Stimulated activated CD4-positive, alpha-beta T cell treated with anti-CD3 and anti-CD28 coated beads, Interleukin-15, amount 100 ng/mL, for 48 hours (primary cell): ENCODE results near the gene ITGA5.

Experiments
- DNase-seq, 2 donors: peaks; one replicate each; pipeline ENCODE4 v3.0.0-alpha.2; 2020; ENCODE audit warnings: low read depth in 2 of 2

ITGA5 gene

GRCh38 chr12:54352891-54353874 lies 65.9 kb downstream of the ITGA5 start:
- DNase-seq: no peak

- peak; percentile 31 to 32 for DNase-seq
These were observed 67.0 kb downstream of the ITGA5 start for GRCh38 chr12:54352022-54352531.

- no peak for DNase-seq
These were observed 67.7 kb downstream of the ITGA5 start for GRCh38 chr12:54351341-54351740.

DNA sequence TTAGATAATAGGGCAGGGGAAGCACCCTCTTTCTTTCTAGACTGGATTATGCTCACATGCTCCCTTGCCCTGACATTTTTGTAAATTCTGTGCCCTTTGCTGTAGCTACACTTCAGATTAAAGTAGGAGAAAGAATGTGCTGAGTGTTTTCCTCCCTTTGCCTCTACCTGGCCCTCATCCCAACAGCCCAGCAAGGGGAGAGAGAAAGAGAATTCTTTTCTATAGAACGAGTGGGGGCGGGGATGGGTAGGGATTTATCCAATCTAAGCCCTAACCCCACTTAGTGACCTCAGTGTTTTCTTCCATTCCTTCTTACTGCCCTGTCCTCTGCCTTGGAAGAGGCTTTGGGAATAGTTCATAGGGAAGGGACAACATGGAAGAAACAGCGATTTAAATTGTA lies 68.3 kb downstream of the ITGA5 start:
- DNase-seq: no peak

- no peak for DNase-seq
These were observed 69.4 kb downstream of the ITGA5 start for GRCh38 chr12:54349679-54350078.

DNA sequence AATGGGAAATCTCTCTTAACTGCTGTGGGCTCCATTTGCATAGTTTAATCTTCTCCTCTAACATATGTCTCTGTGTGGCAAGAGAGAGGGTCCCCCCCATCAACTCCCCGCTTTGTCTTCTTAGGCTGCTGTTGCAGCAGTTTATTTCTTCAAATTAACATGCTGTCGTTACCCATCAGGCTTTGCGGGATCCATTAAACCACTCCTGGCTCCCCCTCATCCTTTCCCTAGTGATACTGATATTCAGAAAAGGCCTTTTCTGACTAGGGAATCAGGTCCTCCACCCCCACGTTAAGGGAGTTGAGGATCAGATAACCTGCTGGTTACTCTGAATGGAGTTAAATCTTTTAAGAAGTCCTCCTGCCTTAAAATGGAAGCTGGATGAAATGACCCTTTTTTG lies 70.0 kb downstream of the ITGA5 start:
- DNase-seq: no peak
